Epithelial cell of esophagus (primary cell): ENCODE measurements around the gene ANGEL1.

Source experiments
- DNase-seq: peaks from one replicate; pipeline ENCODE4 v3.0.0; 2010; ENCODE audit warnings: low read depth
- H3K4me3 ChIP-seq: 2 replicates; pipeline ENCODE4 v1.5.1; 2011; ENCODE audit warnings: mild to moderate bottlenecking, low read length, control low read depth
- TF ChIP-seq, protein P1 (sequence below): IDR thresholded peaks from 2 replicates; pipeline ENCODE4 v1.5.1; 2011; ENCODE audit warnings: low read depth, mild to moderate bottlenecking, low read length, control low read depth, inconsistent platforms; ENCODE audit not compliant: insufficient read depth; ENCODE audit errors: missing control alignments

The ANGEL1 gene

DNA sequence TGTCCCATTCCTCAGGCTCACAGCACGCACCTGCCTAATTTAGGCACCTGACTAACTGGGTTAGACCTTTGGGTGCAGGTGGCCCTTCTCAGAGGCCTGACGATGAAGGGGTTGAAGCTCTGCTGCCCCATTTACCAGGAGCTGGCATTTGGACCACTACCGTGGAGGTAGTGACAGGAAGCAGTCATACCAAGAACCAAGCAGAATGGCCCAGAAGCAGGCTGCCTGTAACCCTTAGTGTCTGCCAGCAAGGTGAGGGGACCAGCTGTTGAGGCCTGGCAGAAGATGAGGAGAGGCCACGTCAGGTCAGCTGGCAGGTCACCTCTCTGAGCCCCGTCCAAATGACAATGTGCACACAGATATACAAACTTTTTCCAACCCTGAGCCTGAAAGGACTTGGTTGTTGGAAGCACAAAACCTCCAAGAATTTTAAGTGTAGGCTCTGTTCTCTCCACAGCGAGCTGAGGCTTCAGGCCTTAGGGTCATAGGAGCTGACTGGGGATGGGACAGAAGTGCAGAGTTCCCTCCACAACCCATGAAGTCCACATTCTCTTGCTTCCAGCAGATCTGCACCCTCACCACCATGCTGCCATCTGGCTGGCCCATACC lies 28.3 kb downstream of the ANGEL1 start:
- TF ChIP-seq, protein P1, sequence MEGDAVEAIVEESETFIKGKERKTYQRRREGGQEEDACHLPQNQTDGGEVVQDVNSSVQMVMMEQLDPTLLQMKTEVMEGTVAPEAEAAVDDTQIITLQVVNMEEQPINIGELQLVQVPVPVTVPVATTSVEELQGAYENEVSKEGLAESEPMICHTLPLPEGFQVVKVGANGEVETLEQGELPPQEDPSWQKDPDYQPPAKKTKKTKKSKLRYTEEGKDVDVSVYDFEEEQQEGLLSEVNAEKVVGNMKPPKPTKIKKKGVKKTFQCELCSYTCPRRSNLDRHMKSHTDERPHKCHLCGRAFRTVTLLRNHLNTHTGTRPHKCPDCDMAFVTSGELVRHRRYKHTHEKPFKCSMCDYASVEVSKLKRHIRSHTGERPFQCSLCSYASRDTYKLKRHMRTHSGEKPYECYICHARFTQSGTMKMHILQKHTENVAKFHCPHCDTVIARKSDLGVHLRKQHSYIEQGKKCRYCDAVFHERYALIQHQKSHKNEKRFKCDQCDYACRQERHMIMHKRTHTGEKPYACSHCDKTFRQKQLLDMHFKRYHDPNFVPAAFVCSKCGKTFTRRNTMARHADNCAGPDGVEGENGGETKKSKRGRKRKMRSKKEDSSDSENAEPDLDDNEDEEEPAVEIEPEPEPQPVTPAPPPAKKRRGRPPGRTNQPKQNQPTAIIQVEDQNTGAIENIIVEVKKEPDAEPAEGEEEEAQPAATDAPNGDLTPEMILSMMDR, result no peak
- H3K4me3 ChIP-seq, result no peak overlapping the region
- DNase-seq, result no peak

DNA sequence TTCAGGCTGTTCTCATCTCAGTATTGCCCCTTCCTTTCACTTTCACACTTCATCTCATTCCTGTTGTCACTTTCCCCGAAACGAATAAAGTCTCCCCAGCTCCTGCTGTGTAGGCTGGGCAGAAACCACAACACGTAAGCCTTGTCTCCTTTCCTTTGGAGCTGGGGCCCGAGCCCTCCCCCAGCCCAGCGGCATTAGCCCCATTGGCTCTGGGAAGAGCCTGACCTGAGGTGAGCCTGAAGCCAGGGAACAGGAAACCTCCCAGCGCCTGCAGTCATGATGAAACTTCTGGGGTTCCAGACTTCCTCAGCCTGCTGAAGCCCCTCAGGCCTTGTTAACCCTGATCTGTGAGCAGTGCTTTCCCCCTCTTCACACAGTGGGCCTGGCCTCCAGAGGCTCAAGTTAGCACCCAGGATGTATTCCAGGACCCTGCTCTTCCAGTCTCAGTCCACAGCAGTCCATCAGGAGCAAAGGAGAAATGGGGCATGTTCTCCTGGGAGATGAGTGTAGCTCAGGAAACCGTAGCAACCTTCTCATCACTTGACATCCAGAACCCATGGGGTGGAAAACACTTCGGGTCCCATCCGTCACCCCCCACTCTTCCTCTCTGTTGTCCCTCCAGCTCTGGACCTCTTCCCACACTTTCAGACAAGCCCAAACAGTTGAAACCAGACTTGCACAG lies 29.7 kb downstream of the ANGEL1 start:
- no peak overlapping the region for H3K4me3 ChIP-seq
- TF ChIP-seq, protein P1, result no peak
- no peak for DNase-seq

DNA sequence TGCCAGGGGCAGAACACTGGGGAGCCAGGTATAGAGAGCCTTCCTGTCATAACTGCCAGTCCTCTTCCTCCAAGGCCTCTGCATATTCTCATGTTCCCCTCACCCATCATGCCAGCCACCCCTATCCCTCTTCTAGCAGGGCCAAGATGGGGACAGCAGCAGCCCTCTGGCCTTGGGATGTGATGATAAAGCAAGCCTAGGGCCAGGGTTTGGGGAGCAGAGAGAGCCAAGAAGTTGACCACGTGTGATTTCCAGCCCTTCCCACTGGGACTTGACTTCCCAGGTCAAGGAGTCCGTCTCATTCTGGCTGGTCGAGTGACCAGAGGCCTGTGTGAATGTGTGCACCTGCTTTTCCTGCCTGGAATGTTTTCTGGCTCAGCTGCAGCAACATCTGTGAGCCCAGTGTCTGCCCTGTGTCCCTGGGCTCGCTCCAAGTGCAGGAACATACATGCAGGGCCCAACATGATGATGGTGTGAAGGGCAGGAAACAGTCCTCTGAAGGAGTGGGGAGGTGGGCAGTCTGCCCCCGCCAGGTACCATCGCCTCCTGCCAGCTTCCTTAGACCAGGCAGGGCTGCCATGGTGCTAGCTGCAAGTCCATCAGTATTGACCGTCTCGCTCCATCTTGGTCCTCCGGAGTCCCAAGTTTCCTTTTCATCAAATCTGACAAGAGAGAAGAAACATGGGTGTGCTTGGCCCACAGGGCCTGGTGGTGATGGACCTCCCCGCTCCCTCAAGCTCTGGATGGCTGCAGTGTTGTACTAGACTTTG lies 30.4 kb downstream of the ANGEL1 start:
- no peak for DNase-seq
- TF ChIP-seq, protein P1, result no peak
- H3K4me3 ChIP-seq, result no peak overlapping the region

GRCh38 chr14:76781648-76782051 lies 31.0 kb downstream of the ANGEL1 start:
- H3K4me3 ChIP-seq, result no peak overlapping the region
- TF ChIP-seq, protein P1, result no peak
- peak; percentile 16 for DNase-seq

DNA sequence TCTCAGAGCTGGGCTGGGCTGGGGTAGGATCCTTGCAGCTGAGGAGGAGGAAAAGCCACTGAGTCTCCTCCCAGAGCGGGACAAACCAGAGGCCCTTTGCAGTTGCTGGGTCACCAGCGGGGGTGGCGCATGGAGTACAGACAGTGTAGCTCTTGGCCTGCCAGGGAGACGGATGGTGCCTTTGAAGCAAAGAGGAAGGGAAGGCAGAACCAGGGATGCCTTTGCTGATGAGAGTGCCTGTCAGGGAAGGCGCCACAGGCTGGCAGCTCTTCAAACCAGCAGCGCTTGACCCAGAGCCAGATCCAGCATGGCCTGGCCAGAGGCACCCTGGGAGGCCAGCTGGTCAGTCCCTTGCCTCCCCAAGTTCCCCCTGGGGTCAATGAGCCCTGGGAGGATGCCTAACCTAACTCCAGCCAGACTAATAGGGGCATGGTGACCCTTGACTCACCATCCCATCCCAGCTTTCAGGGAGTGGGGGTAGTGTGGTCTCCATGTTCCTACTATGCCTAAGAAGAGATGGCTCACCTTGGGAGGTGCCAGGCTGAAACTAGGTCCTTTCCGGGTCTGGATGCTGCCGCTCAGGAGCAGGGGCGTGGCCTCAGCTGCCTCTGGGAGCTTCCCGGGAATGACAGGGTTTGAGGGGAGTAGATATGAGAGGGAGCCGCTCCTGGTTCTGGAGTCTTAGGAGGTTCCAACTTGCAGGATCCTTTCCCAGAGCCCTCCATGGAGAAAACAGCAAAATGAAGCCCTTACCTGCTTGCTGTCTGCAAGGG lies 31.6 kb downstream of the ANGEL1 start:
- DNase-seq, result no peak
- TF ChIP-seq, protein P1, result no peak
- H3K4me3 ChIP-seq, result no peak overlapping the region

DNA sequence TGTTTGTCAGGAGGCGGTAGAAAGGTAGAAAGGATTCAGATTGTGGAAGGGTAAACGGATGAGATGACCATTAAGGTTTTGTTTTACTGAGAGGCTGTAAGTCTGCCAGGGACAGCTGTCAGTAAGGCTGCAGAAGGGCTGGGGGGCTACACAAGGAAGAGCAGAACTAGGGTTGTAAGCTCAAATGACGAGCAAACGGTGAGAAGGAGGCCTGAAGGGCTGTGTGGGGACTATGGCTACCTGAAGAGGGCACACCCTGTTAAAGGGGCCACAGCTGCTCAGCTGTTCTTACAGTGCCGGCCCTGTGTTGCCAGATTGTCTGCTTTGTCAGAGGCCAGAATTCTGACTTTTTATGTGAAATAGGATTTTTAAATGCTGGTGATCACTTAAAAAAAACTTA lies 32.3 kb downstream of the ANGEL1 start:
- DNase-seq, result no peak
- TF ChIP-seq, protein P1, result no peak
- H3K4me3 ChIP-seq, result no peak overlapping the region
